NCI-H82 treated with DMSO at 0.1 percent for 48 hours (cell line): ENCODE results near the gene USP37.

Source experiments
- DNase-seq: peaks from one replicate; lab custom pipeline; 2025; ENCODE audit not compliant: unreplicated experiment; lab: John Stamatoyannopoulos, UW

The USP37 gene, protein sequence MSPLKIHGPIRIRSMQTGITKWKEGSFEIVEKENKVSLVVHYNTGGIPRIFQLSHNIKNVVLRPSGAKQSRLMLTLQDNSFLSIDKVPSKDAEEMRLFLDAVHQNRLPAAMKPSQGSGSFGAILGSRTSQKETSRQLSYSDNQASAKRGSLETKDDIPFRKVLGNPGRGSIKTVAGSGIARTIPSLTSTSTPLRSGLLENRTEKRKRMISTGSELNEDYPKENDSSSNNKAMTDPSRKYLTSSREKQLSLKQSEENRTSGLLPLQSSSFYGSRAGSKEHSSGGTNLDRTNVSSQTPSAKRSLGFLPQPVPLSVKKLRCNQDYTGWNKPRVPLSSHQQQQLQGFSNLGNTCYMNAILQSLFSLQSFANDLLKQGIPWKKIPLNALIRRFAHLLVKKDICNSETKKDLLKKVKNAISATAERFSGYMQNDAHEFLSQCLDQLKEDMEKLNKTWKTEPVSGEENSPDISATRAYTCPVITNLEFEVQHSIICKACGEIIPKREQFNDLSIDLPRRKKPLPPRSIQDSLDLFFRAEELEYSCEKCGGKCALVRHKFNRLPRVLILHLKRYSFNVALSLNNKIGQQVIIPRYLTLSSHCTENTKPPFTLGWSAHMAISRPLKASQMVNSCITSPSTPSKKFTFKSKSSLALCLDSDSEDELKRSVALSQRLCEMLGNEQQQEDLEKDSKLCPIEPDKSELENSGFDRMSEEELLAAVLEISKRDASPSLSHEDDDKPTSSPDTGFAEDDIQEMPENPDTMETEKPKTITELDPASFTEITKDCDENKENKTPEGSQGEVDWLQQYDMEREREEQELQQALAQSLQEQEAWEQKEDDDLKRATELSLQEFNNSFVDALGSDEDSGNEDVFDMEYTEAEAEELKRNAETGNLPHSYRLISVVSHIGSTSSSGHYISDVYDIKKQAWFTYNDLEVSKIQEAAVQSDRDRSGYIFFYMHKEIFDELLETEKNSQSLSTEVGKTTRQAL

DNA sequence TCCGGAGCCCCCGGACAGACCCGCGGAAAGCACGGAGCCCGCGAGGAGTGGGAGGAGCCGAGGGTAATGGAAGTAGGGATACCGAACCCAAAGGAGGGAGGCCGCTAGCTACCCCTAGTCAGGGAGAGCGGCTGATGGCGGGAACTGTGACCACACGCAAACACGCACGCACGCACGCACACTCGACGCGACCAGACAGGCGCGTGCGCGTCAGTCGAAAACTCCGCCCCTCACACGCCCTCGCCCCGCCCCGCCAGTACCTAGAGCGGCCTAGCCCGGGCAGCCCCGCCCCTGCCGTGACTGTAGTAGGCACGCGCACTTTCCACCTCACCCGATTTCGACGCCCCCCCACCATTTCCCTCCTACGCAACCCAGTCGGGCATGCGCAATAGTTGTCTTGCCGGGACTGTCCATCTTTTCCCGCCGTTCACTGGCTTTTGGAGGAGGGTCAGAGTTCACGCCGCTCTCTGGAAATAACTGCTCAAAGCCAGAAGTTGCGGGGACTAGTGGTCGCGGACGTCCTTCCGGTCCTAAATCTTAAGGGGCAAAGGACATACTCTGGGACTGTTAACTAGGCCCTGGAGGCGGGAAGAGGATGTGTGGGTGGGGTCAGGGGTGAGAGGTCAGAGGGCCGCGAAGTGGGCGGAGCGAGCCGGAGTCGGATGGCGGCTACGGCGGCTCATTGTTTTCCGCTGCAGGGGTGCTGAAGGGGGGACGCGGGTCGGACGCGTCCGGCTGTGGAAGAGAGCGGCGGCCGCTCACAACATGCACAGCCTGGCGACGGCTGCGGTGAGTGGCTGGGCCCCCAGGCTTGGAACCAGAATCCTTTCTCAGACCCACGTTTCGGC lies at the start of gene USP37, which contains the start of gene CNOT9:
Gene USP37, minus strand, starts transcription at position 162 of the 848 bp plus-strand sequence. CDS start 9,698 bp downstream, outside the sequence.
Gene CNOT9, plus strand, starts transcription at position 650 of the 848 bp plus-strand sequence. Its CDS starts 116 bp downstream, at position 766.
- peak; percentile 98 for DNase-seq

DNA sequence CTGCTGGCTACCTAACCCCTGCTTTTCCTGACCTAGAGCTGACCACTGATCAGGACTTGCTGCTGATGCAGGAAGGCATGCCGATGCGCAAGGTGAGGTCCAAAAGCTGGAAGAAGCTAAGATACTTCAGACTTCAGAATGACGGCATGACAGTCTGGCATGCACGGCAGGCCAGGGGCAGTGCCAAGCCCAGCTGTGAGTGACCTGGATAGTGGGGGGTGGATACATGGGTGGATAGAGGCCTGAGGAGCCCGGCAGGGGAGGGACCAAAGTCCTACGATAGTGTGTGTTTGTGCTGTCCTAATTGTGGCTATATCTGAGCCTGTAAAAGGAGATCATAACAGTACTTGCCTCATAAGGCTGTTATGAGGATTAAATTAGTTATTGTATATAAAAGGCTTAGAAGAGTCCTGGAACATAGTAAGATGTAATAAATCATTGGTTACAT lies 47.7 kb upstream of the USP37 start:
- DNase-seq: no peak

DNA sequence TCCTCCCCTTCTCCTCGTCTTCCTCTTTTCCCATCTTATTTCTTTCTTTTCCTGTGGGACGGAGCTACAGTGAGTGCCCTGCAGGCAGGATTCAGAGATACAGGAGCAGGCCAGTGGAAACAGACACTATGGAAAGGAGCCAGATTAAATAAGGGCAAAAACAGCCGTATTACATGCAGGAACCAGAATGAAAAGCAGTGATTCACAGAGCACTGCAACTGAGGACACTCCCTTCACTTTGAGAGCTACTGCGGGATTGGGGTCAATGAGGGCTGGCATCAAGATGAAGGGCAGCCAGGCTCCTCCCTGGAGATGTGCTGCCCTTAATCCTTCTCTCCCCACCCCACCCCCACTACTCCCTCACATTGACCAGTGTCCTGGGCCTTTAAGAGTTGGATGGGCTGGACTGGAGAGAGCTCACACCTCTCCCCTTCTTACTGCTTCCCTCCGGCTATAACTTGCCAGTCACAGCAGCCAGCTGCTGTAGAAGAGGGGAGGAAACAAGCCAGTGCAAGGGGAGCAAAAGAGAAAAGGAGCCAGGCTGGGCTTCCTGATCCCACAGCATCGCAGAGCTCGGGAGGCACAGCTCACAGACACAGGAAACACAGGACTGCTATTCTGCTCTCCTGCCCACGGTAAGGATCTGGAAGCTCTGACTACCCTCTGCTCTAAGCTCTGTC lies 39.4 kb upstream of the USP37 start, which contains the start of gene PLCD4:
Gene PLCD4, plus strand, starts transcription at position 464 of the 680 bp plus-strand sequence. CDS start 7,841 bp downstream, outside the sequence.
- no peak for DNase-seq

DNA sequence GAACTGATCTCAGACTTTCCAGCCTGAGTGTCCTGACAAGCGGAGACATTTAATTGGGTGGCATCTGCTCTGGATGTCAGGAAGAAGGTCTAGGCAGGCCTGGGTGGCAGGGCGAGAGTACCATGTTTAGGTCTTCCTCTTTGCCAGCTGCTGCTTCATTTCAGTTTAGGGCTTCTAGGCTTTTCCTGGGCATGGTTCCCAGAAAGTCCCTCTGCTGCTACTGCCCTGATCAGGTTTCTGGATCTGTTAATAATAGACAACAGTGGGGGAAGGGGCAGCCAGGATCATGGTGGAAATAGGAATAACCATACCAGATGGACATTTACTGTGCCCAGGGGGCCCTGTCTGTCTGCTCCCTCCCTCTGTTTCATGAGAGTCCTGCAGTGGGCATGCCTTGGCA lies 37.3 kb upstream of the USP37 start:
- peak; percentile 5 for DNase-seq

DNA sequence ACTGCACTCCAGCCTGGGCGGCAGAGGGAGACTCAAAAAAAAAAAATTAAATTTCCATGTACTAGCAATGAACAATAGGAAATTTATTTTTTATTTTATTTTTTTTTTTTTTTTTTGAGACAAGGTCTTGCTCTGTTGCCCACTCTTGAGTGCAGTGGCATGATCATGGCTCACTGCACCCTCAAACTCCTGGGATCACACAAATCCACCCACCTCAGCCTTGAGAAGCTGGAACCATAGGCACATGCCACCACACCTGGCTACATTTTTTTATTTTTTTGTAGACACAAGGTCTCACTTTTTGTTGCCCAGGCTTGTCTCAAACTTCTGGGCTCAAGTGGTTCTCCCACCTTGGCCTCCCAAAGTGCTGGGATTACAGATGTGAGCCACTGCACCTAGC lies 17.4 kb upstream of the USP37 start:
- DNase-seq: no peak

DNA sequence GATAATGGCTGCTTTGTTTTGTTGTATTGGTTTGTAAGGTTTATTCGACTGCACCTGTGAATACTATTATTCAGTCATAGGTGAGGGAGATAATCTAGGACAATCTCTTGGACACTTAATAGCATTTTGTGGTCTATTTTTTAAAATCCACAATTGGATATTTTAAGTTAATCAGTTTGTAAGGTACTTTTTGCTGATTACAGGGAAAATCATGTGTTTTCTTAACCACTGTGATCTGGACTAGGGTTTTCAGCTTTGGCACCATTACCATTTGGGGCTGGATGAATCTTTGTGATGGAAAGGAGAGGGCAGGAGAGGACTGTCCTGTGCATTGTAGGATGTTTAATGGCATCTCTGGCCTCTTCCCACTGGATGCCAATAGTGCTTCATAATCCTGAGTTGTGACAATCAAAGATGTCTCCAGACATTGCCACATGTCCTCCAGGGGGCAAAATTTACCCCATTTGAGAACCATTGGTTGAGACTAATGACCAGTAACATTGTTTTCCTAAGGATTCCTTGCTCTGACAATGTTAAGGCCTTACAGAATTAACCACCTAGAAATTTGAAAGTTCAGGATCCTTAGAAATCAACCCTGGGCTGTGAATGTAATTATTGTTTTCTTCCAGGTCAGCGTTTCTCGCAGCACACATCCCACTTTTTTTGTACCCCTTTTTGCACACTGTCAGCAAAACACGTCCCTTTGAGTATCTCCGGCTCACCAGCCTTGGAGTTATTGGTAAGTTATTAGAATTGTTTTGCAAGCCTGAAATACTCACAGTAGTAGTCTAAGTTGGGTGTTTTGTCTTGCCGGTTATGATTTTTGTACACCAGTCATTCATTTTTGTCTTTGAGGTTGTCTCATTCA lies 16.1 kb upstream of the USP37 start:
- DNase-seq: no peak

DNA sequence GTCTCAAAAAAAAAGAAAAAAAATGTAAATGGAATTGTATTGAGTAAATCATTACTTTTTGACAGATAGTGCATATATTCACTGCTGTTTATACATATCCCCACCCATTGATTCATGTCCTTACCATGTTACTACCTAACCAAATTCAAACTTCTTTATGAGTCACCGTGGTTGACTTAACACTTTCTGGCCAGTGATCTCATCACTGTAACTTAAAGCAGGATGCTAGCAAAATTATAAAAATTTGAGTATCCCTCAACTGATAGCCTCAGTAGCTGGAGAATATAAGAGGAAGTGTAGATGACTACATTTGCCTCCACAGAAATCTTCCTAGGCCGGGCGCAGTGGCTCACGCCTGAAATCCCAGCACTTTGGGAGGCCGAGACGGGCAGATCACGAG lies 13.9 kb upstream of the USP37 start:
- DNase-seq: no peak

DNA sequence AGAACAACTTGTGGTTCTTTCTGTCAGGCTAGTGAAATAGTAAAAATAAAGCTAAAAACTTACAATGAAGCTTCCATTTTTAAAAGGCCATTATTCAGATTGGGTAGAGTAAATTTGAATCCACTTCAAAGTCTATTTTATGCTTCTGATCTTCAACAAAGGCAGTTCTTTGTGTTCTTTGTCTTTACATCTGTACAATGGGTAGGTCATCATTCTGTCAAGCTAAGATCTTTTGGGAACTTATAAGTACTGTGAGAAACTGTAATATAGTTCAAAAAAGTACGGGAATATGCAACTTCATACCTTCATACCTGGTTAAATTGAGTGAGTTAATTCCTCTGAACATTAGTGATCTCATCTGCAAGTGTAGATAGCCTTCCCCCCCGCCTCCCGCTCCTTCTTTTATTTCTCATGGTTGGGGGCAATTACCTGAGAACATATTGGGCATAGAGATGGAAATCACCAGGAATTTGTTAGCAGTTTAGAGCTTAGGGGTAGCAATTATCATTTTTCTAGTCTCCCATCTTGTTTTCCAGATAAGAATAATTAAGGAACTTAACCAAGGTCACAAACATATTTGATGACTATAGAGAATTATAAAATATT lies 10.2 kb upstream of the USP37 start:
- no peak for DNase-seq

DNA sequence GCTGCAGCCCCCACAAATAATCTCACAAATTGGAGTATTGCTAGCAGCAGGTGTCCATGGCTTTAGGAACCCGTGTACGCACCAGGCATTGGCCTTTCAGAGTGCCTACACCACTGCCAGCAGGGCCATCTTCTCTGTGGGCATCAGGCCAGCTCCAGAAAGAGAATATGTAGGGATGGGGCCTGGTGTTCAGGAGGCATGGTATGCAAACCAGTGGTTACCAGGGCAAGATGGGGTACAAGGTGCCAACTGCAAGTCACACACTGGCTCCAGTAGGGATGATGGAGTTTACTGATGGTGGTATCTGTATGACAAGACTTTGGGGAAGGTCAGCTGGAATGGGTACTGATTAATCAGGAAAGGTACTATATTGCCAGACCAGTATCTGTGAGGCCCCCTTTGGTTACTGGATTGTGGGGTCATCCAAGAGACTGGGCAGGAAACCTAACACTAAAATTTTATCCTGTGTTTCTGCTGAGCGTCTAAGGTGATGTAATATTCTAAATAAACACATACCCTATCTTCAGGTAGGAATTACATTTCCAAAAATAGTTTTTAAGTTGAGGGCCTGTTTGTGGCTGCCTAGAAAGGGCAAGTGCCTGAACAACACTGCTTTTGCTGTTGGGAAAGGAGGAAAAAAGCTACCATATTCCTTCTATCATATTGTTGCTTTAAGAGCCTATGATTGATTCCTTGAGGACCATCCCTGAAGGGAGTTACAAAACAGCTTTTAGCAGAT lies 9.5 kb upstream of the USP37 start:
- no peak for DNase-seq

DNA sequence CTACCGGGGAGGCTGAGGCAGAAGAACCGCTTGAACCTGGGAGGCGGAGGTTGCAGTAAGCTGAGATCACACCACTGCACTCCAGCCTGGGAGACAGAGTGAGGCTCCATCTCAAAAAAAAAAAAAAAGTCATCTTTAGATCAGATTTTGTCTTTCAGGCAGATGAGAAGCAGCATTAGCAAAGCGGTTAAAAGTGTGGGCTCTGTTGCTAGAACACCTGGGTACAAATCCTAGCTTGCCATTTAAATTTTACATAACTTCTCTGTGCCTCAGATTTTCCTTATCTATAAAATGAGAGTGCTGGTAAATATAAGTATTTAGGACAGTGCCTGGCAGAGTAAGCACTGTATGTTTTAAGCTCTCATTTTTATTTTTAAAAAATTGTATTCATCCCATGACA lies 8.7 kb upstream of the USP37 start:
- DNase-seq: no peak

DNA sequence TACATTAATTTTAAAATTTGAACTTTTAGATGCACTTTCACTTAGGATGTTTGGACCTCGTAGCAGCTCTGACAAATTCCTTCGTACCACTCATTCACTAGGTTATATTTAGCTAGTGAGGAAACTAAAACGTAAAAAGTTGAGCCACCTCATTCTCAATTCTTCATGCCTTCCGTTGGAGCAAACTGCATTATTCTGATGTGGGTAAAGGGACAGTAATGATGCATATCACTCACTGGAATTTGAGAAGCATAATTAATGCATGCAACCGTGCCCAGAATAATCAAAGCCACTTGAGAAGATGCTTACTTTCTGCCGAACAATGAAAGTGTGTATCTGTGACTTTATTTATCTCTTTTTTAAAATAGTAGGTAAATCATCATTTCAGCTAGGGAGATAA lies 2.7 kb upstream of the USP37 start:
- no peak for DNase-seq

DNA sequence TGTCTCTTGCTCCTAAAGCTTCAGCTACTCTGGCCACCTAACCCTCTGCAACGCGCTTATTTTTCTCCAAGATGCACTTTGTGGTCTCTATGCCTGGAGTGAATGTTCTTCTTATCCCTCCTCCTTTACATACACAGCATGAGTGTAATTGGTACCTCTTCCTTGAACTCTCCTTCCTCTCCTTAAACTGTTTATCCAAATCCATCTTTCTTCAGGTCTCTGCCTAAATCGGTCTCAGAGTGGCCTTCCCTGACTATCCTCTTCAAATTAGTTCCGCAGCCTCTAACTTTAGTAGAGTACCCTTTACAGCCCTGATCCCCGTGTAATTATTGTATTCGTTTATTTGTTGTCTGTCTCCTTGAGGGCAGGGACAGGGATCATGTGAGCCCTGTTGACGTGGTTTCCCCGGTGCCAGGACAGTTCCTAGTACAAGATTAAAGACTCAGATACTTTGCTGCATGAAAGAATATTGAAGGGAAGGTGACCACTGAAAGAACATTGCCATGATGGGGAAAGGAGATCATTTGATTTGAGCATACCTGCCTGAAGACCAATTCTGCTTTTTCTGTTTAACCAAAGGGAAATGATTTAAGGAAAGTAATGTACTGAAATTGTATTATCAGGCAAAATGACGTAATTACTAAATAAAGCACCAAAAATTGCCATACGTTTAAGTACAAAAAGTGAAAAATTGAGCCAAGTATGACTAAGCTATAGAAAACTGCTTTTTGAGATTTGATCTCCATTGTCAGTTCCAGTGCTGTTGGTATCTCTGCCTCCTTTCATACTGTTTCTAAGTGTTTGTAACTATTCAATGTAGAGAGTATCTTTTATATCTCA lies 1.7 kb upstream of the USP37 start:
- no peak for DNase-seq

DNA sequence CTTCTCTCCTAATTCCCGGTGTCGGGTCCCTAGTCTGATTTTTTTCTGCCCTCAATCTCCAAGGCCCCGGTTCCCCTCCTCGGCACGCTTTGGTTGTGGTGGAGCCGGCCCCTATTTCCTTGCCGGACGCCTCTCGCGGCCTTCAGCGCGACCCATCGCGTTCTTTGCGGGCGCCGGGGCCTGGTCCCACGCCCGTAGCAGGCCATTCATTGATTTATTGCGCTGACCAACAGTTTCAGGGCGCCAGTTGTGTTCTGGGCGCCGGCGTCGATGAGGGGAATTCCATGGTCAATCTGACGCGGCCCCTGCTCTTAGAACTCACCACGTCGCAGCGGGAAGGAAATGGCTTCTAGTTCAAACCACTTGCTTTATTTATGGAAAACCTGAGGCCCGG lies 884 bp upstream of the USP37 start:
- no peak for DNase-seq

DNA sequence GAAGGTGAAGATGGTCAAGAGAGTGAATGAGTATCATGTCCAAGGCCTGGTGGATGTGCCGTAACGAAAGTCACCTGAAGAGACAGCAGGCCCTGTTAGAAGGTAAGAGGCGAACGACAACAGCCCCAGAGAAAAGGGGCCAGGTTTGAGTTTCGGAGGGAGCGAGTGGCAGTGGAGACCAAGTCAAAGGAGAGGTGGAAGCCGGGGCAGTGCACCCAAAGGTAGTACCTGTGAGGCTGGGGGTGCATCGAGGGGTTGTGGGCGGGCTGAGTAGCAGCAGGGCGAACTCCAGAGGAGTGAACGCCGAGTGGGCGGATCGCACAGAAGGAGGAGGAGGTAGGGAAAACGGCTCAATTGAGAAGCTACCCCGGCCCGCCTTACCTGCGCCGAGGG lies 358 bp downstream of the USP37 start:
- DNase-seq: no peak

DNA sequence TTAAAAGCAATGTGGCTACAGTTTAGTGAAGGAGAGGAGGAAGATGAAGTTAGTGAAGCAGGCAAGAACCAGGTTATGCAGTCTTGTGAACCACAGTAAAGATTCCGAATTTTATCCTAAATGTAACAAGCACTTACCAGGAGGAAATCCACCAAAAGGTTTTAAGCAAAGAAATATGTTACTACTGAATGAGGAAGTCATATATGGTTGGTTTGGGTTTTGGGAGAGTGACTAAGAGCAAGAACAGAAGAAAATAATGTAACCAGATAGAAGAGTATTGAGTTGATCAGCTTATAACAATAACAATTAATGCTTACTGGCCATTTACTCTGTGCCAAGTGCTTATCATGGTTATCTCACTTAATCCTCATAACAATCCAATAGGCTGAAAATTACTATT lies 1.9 kb downstream of the USP37 start:
- no peak for DNase-seq

DNA sequence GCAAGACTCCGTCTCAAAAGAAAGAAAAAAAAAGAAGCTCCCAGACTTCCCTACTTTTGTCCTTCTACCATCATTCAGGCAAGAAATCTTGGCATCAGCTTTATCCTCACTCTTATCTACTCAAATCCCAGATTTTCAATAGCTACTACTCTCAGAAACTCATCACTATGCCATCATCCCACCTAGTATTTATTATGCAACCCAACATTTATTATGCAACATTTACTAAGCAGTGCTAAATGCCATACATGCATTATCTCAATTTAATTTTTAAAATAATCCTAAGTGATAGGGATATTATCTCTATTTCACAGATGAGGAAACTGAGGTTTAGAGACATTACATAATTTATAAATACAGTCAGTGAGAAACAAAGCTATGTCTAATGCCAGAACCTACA lies 4.1 kb downstream of the USP37 start:
- no peak for DNase-seq

DNA sequence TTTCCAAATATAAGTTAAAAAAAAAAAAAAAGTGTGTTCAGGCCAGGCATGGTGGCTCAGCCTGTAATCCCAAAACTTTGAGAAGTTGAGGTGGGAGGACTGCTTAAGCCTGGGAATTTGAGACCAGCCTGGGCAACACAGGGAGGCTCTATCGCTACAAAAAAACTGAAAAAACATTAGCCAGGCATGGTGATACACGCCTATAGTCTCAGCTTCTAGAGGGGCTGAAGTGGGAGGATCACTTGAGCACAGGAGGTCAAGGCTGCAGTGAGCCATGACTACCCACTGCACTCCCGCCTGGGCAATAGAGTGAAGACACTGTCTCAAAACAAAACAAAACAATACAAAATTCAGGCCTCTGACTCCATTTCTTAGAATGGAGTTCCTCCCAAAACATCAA lies 9.2 kb downstream of the USP37 start:
- no peak for DNase-seq
